Parathyroid adenoma (tissue), 2 donors: Measurements from ENCODE around the gene RBP7.
"Not testable (repeated sequence)": the region's sequence is repeated elsewhere in the genome, so short reads cannot be mapped to it uniquely, and the experiment has no call there.

Experiments used
- H2AFZ ChIP-seq: fragments of 300-600 bp; sonication (generic); one replicate; pipeline ENCODE4 v1.7.0; 2017; ENCODE audit warnings: antibody characterized with exemption, mild to moderate bottlenecking
- H3K27ac ChIP-seq: fragments of 300-600 bp; sonication (generic); one replicate; pipeline ENCODE4 v1.7.0; 2017
- H3K27me3 ChIP-seq: fragments of 300-600 bp; sonication (generic); one replicate; pipeline ENCODE4 v1.7.0; 2017; ENCODE audit warnings: low read length; ENCODE audit not compliant: control insufficient read depth, insufficient read depth
- H3K36me3 ChIP-seq: fragments of 300-600 bp; sonication (generic); one replicate; pipeline ENCODE4 v1.7.0; 2017; ENCODE audit warnings: low read length; ENCODE audit not compliant: control insufficient read depth, insufficient read depth
- H3K4me1 ChIP-seq: fragments of 300-600 bp; sonication (generic); one replicate; pipeline ENCODE4 v1.7.0; 2017; ENCODE audit warnings: control low read depth
- H3K4me2 ChIP-seq: fragments of 300-600 bp; sonication (generic); one replicate; pipeline ENCODE4 v1.7.0; 2017; ENCODE audit warnings: low read length
- H3K4me3 ChIP-seq: fragments of 300-600 bp; sonication (generic); one replicate; pipeline ENCODE4 v1.7.0; 2017; ENCODE audit warnings: low read depth, low read length
- H3K79me2 ChIP-seq: fragments of 300-600 bp; sonication (generic); one replicate; pipeline ENCODE4 v1.7.0; 2017; ENCODE audit warnings: control low read depth
- H3K9ac ChIP-seq: fragments of 300-600 bp; sonication (generic); one replicate; pipeline ENCODE4 v1.7.0; 2017; ENCODE audit warnings: mild to moderate bottlenecking
- H3K9me3 ChIP-seq: fragments of 300-600 bp; sonication (generic); one replicate; pipeline ENCODE4 v1.7.0; 2017; ENCODE audit warnings: low read length; ENCODE audit not compliant: control insufficient read depth
- TF ChIP-seq, protein P1 (sequence below): fragments of 300-600 bp; sonication (generic); IDR thresholded peaks from one replicate; pipeline ENCODE4 v1.7.0; 2017; ENCODE audit warnings: antibody characterized with exemption, mild to moderate bottlenecking
- donor health status: primary hyperparathyroidism.

RBP7 gene

DNA sequence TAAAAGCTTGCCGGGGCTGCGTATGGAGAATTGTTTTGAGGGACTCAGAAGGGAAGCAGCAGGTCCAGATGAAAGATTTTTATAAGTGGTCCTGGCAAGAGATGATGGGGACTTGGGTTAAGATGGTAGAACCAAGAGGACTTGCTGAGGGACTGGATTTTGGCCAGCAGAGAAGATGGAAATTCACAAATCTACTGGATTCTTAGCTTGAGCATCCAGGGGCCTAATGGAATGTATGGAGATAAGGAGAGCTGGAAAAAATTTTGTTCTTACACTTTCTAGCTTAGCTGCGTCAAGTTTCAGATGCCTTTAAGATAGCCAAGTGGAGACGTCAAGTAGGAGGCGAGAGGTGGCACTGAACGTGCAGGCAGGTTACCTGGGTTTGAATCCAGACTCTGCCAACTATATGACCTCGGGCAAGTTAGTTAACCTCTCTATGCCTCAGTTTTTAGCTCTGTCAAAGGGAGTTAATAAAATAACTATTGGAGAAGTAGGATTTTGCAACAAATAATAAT lies 3.4 kb upstream of the RBP7 start:
- TF ChIP-seq, protein P1, sequence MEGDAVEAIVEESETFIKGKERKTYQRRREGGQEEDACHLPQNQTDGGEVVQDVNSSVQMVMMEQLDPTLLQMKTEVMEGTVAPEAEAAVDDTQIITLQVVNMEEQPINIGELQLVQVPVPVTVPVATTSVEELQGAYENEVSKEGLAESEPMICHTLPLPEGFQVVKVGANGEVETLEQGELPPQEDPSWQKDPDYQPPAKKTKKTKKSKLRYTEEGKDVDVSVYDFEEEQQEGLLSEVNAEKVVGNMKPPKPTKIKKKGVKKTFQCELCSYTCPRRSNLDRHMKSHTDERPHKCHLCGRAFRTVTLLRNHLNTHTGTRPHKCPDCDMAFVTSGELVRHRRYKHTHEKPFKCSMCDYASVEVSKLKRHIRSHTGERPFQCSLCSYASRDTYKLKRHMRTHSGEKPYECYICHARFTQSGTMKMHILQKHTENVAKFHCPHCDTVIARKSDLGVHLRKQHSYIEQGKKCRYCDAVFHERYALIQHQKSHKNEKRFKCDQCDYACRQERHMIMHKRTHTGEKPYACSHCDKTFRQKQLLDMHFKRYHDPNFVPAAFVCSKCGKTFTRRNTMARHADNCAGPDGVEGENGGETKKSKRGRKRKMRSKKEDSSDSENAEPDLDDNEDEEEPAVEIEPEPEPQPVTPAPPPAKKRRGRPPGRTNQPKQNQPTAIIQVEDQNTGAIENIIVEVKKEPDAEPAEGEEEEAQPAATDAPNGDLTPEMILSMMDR: no peak

DNA sequence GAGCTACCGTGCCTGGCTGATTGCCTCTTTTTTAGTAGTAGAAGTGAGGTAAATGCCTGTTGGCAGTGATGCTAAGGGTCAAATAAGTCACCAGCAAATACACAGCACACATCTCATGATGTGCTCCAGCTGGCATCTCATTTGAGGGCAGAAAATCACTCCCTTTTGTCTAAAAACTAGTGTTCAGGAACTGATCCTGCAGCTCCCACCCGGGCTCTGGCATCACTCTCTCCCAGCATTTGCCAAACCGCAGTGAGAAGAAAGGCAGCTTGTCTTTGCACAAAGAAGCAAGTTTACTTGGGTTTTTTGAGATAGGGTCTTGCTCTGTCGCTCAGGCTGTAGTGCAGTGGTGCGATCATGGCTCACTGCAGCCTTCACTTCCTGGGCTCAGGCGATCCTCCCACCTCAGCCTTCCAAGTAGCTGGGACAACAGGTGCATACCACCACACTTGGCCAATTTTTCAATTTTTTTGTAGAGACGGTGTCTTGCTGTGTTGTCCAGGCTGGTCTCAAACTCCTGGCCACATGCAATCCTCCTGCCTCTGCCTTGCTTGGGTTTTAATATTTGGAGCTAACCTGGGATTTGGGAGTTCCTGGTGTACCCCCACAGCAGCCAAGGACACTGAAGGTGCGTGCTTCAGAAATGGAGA lies 4.1 kb downstream of the RBP7 start:
- TF ChIP-seq, protein P1: no peak
- Histone ChIP-seq H2AFZ (no peak overlapping the region), H3K9ac (no peak overlapping the region), H3K4me1 (no peaks in the 10 kb centered on the region), H3K4me3 (no peak overlapping the region), H3K79me2 (no peaks in the 10 kb centered on the region), H3K36me3 (no peaks in the 10 kb centered on the region), H3K27ac (no peak overlapping the region), H3K4me2 (no peak overlapping the region), H3K27me3 (no peaks in the 10 kb centered on the region), H3K9me3 (no peaks in the 10 kb centered on the region)

More for the DNA sequence above, 3.4 kb upstream of the RBP7 start:
- Histone ChIP-seq H3K9me3 (no peaks in the 10 kb centered on the region), H3K9ac (no peak overlapping the region), H3K79me2 (no peaks in the 10 kb centered on the region), H3K27me3 (no peaks in the 10 kb centered on the region), H3K27ac (no peak overlapping the region), H3K4me2 (no peak overlapping the region), H2AFZ (no peak overlapping the region), H3K36me3 (no peaks in the 10 kb centered on the region), H3K4me3 (no peak overlapping the region), H3K4me1 (no peaks in the 10 kb centered on the region)

DNA sequence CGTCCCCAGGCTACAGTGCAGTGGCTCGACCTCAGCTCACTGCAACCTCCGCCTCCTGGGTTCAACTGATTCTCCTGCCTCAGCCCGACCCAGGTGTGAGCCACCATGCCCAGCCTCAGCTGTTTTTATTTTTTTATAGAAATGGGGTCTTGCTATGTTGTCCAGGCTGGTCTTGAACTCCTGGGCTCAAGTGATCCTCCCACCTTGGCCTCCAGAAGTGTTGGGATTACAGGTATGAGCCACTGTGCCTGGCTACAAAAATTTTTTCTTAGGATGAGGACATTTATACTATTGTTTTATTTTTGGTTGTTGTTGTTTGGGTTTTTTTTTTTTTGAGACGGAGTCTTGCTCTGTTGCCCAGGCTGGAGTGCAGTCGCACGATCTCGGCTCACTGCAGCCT lies 8.2 kb downstream of the RBP7 start:
- H3K27me3 ChIP-seq, H3K4me2 ChIP-seq, H3K4me1 ChIP-seq, H3K36me3 ChIP-seq, H3K9ac ChIP-seq, H3K4me3 ChIP-seq, H3K9me3 ChIP-seq, H2AFZ ChIP-seq, H3K79me2 ChIP-seq, H3K27ac ChIP-seq: not testable (repeated sequence)

DNA sequence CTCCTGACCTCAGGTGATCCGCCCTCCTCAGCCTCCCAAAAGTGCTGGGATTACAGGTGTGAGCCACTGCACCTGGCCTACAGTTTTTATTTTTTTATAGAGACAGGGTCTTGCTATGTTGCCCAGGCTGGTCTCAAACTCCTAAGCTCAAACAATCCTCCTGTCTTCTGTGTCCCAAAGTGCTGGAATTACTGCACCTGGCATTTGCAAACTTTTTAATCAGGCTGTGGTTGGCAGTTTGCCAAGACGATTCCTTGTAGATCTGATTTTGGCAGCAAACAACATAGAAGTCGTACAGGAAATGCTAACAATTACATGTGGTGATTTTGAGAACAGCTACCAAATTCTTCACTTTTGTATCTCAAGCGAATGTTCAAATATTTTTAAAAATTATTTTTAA lies 10.1 kb downstream of the RBP7 start:
- Histone ChIP-seq H3K27ac (no peak overlapping the region), H3K4me1 (no peaks in the 10 kb centered on the region), H3K9ac (no peak overlapping the region), H3K36me3 (no peaks in the 10 kb centered on the region), H3K4me2 (no peak overlapping the region), H3K4me3 (no peak overlapping the region), H3K9me3 (no peaks in the 10 kb centered on the region), H3K27me3 (no peaks in the 10 kb centered on the region), H2AFZ (no peak overlapping the region), H3K79me2 (no peaks in the 10 kb centered on the region)
- TF ChIP-seq, protein P1: no peak

DNA sequence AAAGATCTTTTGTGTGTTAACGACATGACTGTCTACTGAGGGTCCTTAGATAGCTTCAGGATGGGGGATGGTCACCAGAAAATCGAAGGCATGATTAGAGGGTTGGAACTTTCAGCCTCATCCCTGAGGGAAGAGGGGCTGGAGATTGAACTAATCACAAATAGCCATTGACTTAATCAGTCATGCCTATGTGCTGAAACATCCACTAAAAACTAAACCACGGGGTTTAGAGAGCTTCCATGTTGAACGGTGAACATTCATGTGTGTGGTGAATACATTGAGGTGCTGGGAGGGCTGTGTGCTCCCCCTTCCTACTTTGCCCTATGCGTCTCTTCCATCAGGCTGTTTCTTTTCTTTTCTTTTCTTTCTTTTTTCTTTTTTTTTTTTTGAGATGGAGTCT lies 17.0 kb downstream of the RBP7 start:
- H3K36me3 ChIP-seq: no peaks in the 10 kb centered on the region
- no peaks in the 10 kb centered on the region for H3K27me3 ChIP-seq
- no peaks in the 10 kb centered on the region for H3K9me3 ChIP-seq
- H3K4me1 ChIP-seq: no peaks in the 10 kb centered on the region
- TF ChIP-seq, protein P1: no peak
- H2AFZ ChIP-seq: no peak overlapping the region
- H3K4me3 ChIP-seq: no peak overlapping the region
- H3K79me2 ChIP-seq: no peaks in the 10 kb centered on the region
- no peak overlapping the region for H3K4me2 ChIP-seq
- no peak overlapping the region for H3K27ac ChIP-seq
- no peak overlapping the region for H3K9ac ChIP-seq
